Cardiac fibroblast (primary cell): Measurements from ENCODE around the gene LRP8.

Experiments
- DNase-seq, 2 donors: peaks; one replicate each; pipeline versions ENCODE4 v3.0.0 to v3.0.0-alpha.2; 2010; ENCODE audit warnings: low read depth in 2 of 2
- H3K4me3 ChIP-seq, 2 donors: replicated peaks in 1 of 2; 1 replicate in 1 of 2; 2 replicates in 1 of 2; pipeline ENCODE4 v1.5.1; 2011; ENCODE audit warnings: low read depth in 2 of 2, low read length in 2 of 2, mild to moderate bottlenecking in 2 of 2, moderate library complexity in 1 of 2
- CTCF ChIP-seq: IDR thresholded peaks from one replicate; pipeline ENCODE4 v1.5.1; 2011; ENCODE audit warnings: low read depth, mild to moderate bottlenecking, low read length, inconsistent platforms

Gene LRP8

GRCh38 chr1:53344921-53345838, 17.3 kb upstream of the LRP8 start:
- no peak for DNase-seq
- TF ChIP-seq CTCF, result no peak
- H3K4me3 ChIP-seq, result no peak overlapping the region

- TF ChIP-seq CTCF, result no peak
- H3K4me3 ChIP-seq, result no peak overlapping the region
- DNase-seq, result no peak
Observed at GRCh38 chr1:53343831-53344668, 16.2 kb upstream of the LRP8 start.

GRCh38 chr1:53342735-53343470, 15.0 kb upstream of the LRP8 start:
- no peak for TF ChIP-seq CTCF
- no peak for DNase-seq
- H3K4me3 ChIP-seq, result no peak overlapping the region

DNA sequence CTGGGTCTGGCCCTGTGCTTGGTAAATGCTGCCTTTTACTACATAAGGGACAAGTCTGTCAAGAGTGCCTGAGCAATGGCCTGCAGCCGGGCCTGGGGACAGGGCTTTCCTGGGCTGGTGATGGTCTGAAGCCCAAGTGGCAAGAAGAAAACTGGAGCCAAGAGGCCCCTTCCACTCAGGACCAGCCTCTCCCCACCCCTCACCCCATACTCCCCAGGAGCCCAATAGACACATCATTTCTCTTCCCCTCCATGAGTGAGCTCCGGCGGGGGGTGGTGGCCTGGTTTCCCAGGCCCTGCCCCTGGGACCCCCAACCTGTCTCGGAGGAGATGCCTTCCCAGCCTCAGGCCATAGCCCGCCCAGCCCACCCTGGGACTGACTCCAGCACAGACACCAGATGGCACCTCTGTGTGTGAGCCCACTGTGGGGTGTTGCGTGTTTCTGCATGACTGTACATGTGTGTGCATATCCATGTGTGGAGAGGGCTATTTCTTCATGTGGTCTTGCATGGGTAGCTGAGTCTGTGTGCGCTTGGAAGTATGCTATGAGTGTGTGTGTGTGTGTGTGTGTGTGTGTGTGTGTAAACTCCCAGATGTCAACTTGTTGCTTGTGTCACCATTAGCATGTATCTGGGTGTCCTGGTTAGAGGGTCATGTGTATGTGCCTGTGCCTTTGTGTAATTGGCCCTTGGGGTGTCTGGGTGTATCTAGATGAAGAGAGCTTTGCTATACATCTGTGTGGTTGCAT, 14.3 kb upstream of the LRP8 start:
- no peak overlapping the region for H3K4me3 ChIP-seq
- TF ChIP-seq CTCF, result no peak
- DNase-seq, result no peak

- H3K4me3 ChIP-seq, result no peak overlapping the region
- DNase-seq, result no peak
- no peak for TF ChIP-seq CTCF
Observed at GRCh38 chr1:53341521-53341895, 13.6 kb upstream of the LRP8 start.
